ENCODE results near the gene RRP12. TPM values are rescaled to one million over a fixed set of nuclear protein-coding genes. Genes with fewer than 3 reads are reported as not detected.

RRP12 gene
- polyA plus RNA-seq, 1 of the 3 experiments (the other 2 are of a cell fraction) = 46.4 TPM

- Histone ChIP-seq H3F3A (replicated peaks; ENCODE audit: insufficient read depth) (no peaks in the 10 kb centered on the region), H2AFZ (ENCODE audit: low read depth) (no peak overlapping the region), H3K9ac (no peak overlapping the region), H3K9me3 (no peaks in the 10 kb centered on the region), H3K4me1 (ENCODE audit: control insufficient read depth in 1 of 2, insufficient read depth in 2 of 2, low read depth in 1 of 2, low read length in 1 of 2) (no peaks in the 10 kb centered on the region), H3K4me3 (ENCODE audit: low read depth in 2 of 2, low read length in 1 of 2) (no peak overlapping the region), H3K4me2 (no peak overlapping the region), H3K36me3 (replicated peaks in 1 of 2; ENCODE audit: control insufficient read depth in 1 of 2, insufficient read depth in 2 of 2, low read length in 1 of 2) (no peaks in the 10 kb centered on the region), H3K79me2 (ENCODE audit: insufficient read depth) (no peaks in the 10 kb centered on the region), H3K27me3 (ENCODE audit: insufficient read depth) (no peaks in the 10 kb centered on the region), H4K20me1 (ENCODE audit: insufficient read depth) (no peaks in the 10 kb centered on the region), H3K27ac (ENCODE audit: low read depth in 2 of 2, low read length in 1 of 2) (no peak overlapping the region), H3K9me2 (no peaks in the 10 kb centered on the region)
- TF ChIP-seq ELF1 (IDR thresholded peaks at IDR 0.05) (no peak), JUND (IDR thresholded peaks at IDR 0.05) (no peak), REST (IDR thresholded peaks at IDR 0.05; ENCODE audit: low read depth, low read length) (no peak), TEAD4 (IDR thresholded peaks at IDR 0.05; ENCODE audit: borderline replicate concordance, insufficient read depth) (no peak), RFX5 (IDR thresholded peaks at IDR 0.05; ENCODE audit: low read length) (no peak), EP300 (IDR thresholded peaks at IDR 0.05; ENCODE audit: borderline replicate concordance in 1 of 2, low read depth in 1 of 2, low read length in 1 of 2) (no peak), YY1 (IDR thresholded peaks at IDR 0.05; ENCODE audit: low read depth) (no peak), FOXM1 (IDR thresholded peaks at IDR 0.05; ENCODE audit: low read depth) (no peak), RXRA (IDR thresholded peaks at IDR 0.05; ENCODE audit: borderline replicate concordance, low read depth) (no peak), SIN3A (IDR thresholded peaks at IDR 0.05; ENCODE audit: borderline replicate concordance, low read depth, low read length) (no peak), FOXJ3 (CRISPR knock-in tag; IDR thresholded peaks at IDR 0.05) (no peak), FOSL2 (IDR thresholded peaks at IDR 0.05; ENCODE audit: borderline replicate concordance, low read depth) (no peak), RCOR1 (IDR thresholded peaks at IDR 0.05; ENCODE audit: low read length) (no peak), EZH2phosphoT487 (IDR thresholded peaks at IDR 0.05; ENCODE audit: borderline replicate concordance, low read depth) (no peak), SMC3 (IDR thresholded peaks at IDR 0.05; ENCODE audit: low read depth, low read length) (no peak), POLR2AphosphoS5 (IDR thresholded peaks at IDR 0.05; ENCODE audit: low read depth, low read length) (no peak), MEF2A (IDR thresholded peaks at IDR 0.05; ENCODE audit: borderline replicate concordance, low read depth) (no peak)
- TF ChIP-seq, protein P1, sequence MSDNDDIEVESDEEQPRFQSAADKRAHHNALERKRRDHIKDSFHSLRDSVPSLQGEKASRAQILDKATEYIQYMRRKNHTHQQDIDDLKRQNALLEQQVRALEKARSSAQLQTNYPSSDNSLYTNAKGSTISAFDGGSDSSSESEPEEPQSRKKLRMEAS (IDR thresholded peaks at IDR 0.05; ENCODE audit: low read depth) = no peak
- TF ChIP-seq, protein P2, sequence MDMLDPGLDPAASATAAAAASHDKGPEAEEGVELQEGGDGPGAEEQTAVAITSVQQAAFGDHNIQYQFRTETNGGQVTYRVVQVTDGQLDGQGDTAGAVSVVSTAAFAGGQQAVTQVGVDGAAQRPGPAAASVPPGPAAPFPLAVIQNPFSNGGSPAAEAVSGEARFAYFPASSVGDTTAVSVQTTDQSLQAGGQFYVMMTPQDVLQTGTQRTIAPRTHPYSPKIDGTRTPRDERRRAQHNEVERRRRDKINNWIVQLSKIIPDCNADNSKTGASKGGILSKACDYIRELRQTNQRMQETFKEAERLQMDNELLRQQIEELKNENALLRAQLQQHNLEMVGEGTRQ (IDR thresholded peaks at IDR 0.05; ENCODE audit: borderline replicate concordance, low read depth, low read length) = no peak
- CTCF ChIA-PET = no interaction called here
- POLR2A ChIA-PET = no interaction called here
- no peak for DNase-seq
- WGBS (ENCODE audit: low lambda C conversion rate) = 57% methylated on average over 2 of the region's 6 CpGs
Observed at GRCh38 chr10:97312897-97313296, 88.2 kb downstream of the RRP12 start.
